HCT116 (cell line): ENCODE data around the gene CEACAM6.

Source experiments
- ATF3 ChIP-seq: IDR thresholded peaks from 2 replicates; pipeline ENCODE4 v1.6.1; 2012
- CBX3 ChIP-seq: IDR thresholded peaks from 2 replicates; pipeline ENCODE4 v1.6.1; 2012; ENCODE audit warnings: low read depth
- CEBPB ChIP-seq: IDR thresholded peaks from 2 replicates; pipeline ENCODE4 v1.6.1; 2012; ENCODE audit warnings: low read depth
- EZH2 ChIP-seq: fragments of 200-600 bp; sonication (generic); IDR thresholded peaks from 2 replicates; pipeline ENCODE4 v1.6.1; 2017; ENCODE audit warnings: antibody characterized with exemption, mixed run types
- EZH2phosphoT487 ChIP-seq: fragments of 200-600 bp; IDR thresholded peaks from 2 replicates; pipeline ENCODE4 v1.6.1; 2018; ENCODE audit warnings: antibody characterized with exemption, borderline replicate concordance
- FOSL1 ChIP-seq: IDR thresholded peaks from 2 replicates; pipeline ENCODE4 v1.6.1; 2012; ENCODE audit warnings: low read depth
- MAX ChIP-seq: IDR thresholded peaks from 2 replicates; pipeline ENCODE4 v1.6.1; 2012
- POLR2A ChIP-seq: IDR thresholded peaks from 2 replicates; pipeline ENCODE4 v1.7.0; 2011; ENCODE audit warnings: borderline replicate concordance; ENCODE audit not compliant: insufficient read depth, insufficient read length; ENCODE audit errors: extremely low read depth
- POLR2AphosphoS5 ChIP-seq: IDR thresholded peaks from 2 replicates; pipeline ENCODE4 v1.6.1; 2011; ENCODE audit warnings: mild to moderate bottlenecking, low read depth, low read length, moderate library complexity
- RAD21 ChIP-seq: IDR thresholded peaks from 2 replicates; pipeline ENCODE4 v1.6.1; 2012; ENCODE audit warnings: low read depth, mild to moderate bottlenecking
- SIN3A ChIP-seq: IDR thresholded peaks from 2 replicates; pipeline ENCODE4 v1.6.1; 2012; ENCODE audit warnings: low read depth
- SP1 ChIP-seq: IDR thresholded peaks from 2 replicates; pipeline ENCODE4 v1.6.1; 2012; ENCODE audit warnings: low read depth
- TF ChIP-seq, protein P1 (sequence below), 3 experiments: fragments of 200-600 bp in 1 of 3; sonication (generic) in 1 of 3; IDR thresholded peaks in 2 of 3; conservative IDR thresholded peaks in 1 of 3; 2 replicates each; pipeline ENCODE4 v1.5.1; 2012 to 2017; ENCODE audit warnings: low read depth in 2 of 3, low read length in 2 of 3, antibody characterized with exemption in 1 of 3, borderline replicate concordance in 1 of 3, control low read depth in 1 of 3, mild to moderate bottlenecking in 1 of 3, mixed read lengths in 1 of 3, mixed run types in 1 of 3, moderate library complexity in 1 of 3; ENCODE audit not compliant: insufficient read depth in 1 of 3
- TF ChIP-seq, protein P2 (sequence below): IDR thresholded peaks from 2 replicates; pipeline ENCODE4 v1.6.1; 2011; ENCODE audit warnings: mild to moderate bottlenecking, low read length, moderate library complexity; ENCODE audit not compliant: insufficient replicate concordance; ENCODE audit errors: extremely low read depth

DNA sequence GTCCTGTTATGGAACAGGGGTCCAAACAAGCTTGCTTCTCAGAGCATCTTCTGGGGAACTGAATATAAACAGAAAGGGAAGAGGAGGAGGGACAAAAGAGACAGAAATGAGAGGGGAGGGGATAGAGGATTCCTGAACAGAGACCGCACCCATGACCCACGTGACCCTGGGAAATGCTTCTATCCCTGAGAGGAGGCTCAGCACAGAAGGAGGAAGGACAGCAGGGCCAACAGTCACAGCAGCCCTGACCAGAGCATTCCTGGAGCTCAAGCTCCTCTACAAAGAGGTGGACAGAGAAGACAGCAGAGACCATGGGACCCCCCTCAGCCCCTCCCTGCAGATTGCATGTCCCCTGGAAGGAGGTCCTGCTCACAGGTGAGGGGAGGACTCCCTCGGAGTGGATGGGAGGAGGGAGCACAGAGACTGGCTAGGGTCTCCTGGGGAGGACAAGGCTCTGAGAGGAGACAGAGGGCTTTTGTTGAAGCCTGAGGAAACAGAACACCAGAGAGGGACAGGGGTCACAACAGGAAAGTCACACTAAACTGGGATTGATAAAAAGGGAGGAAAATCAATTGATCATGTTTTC is at the start of gene CEACAM6:
- TF ChIP-seq, protein P1, sequence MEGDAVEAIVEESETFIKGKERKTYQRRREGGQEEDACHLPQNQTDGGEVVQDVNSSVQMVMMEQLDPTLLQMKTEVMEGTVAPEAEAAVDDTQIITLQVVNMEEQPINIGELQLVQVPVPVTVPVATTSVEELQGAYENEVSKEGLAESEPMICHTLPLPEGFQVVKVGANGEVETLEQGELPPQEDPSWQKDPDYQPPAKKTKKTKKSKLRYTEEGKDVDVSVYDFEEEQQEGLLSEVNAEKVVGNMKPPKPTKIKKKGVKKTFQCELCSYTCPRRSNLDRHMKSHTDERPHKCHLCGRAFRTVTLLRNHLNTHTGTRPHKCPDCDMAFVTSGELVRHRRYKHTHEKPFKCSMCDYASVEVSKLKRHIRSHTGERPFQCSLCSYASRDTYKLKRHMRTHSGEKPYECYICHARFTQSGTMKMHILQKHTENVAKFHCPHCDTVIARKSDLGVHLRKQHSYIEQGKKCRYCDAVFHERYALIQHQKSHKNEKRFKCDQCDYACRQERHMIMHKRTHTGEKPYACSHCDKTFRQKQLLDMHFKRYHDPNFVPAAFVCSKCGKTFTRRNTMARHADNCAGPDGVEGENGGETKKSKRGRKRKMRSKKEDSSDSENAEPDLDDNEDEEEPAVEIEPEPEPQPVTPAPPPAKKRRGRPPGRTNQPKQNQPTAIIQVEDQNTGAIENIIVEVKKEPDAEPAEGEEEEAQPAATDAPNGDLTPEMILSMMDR (IDR thresholded peaks at IDR 0.05 in 2 of 3, conservative IDR thresholded peaks at IDR 0.05 in 1 of 3; ENCODE audit: borderline replicate concordance in 1 of 3, insufficient read depth in 1 of 3, low read depth in 2 of 3, low read length in 2 of 3), result no peak
- TF ChIP-seq POLR2A, result no peak
- no peak for TF ChIP-seq EZH2
- TF ChIP-seq CBX3, result no peak
- no peak for TF ChIP-seq ATF3
- TF ChIP-seq, protein P2, sequence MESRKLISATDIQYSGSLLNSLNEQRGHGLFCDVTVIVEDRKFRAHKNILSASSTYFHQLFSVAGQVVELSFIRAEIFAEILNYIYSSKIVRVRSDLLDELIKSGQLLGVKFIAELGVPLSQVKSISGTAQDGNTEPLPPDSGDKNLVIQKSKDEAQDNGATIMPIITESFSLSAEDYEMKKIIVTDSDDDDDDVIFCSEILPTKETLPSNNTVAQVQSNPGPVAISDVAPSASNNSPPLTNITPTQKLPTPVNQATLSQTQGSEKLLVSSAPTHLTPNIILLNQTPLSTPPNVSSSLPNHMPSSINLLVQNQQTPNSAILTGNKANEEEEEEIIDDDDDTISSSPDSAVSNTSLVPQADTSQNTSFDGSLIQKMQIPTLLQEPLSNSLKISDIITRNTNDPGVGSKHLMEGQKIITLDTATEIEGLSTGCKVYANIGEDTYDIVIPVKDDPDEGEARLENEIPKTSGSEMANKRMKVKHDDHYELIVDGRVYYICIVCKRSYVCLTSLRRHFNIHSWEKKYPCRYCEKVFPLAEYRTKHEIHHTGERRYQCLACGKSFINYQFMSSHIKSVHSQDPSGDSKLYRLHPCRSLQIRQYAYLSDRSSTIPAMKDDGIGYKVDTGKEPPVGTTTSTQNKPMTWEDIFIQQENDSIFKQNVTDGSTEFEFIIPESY, result no peak
- no peak for TF ChIP-seq SP1
- TF ChIP-seq EZH2phosphoT487, result no peak
- TF ChIP-seq CEBPB, result no peak
- no peak for TF ChIP-seq POLR2AphosphoS5
- TF ChIP-seq MAX, result no peak
- TF ChIP-seq FOSL1, result no peak
- no peak for TF ChIP-seq RAD21
- TF ChIP-seq SIN3A, result no peak
